ENCODE data around the gene C6orf132. TPM values are rescaled to one million over a fixed set of nuclear protein-coding genes. Genes with fewer than 3 reads are reported as not detected.

C6orf132 gene
- total and polyA plus RNA-seq, 2 experiments from 2014 or later: 22.2 to 40.9 TPM

- Histone ChIP-seq H3K4me1 (ENCODE audit: insufficient read depth) (peaks cover 21% of the 10 kb centered on the region), H2AFZ (no peak overlapping the region), H3K79me2 (replicated peaks; ENCODE audit: insufficient read depth) (no peaks in the 10 kb centered on the region), H3K4me2 (no peak overlapping the region), H4K20me1 (replicated peaks; ENCODE audit: insufficient read depth) (no peaks in the 10 kb centered on the region), H3K36me3 (ENCODE audit: insufficient read depth) (no peaks in the 10 kb centered on the region), H3K27me3 (ENCODE audit: insufficient read depth) (no peaks in the 10 kb centered on the region), H3K4me3 (no peak overlapping the region), H3K27ac (ENCODE audit: low read depth) (no peak overlapping the region), H3F3A (replicated peaks; ENCODE audit: low read depth) (peaks cover 12% of the 10 kb centered on the region), H3K9me2 (ENCODE audit: insufficient read depth) (no peaks in the 10 kb centered on the region)
- no peak for TF ChIP-seq ZNF331 (CRISPR knock-in tag; IDR thresholded peaks at IDR 0.05; ENCODE audit: low read depth)
- no peak for TF ChIP-seq JUNB (IDR thresholded peaks at IDR 0.05; ENCODE audit: unreplicated experiment)
- TF ChIP-seq CREB1 (CRISPR knock-in tag; IDR thresholded peaks at IDR 0.05; ENCODE audit: low read depth): no peak
- no peak for TF ChIP-seq STAT1 (IDR thresholded peaks at IDR 0.05; ENCODE audit: unreplicated experiment)
- TF ChIP-seq EZH2 (IDR thresholded peaks at IDR 0.05; ENCODE audit: low read depth, unreplicated experiment): no peak
- TF ChIP-seq, protein P1, sequence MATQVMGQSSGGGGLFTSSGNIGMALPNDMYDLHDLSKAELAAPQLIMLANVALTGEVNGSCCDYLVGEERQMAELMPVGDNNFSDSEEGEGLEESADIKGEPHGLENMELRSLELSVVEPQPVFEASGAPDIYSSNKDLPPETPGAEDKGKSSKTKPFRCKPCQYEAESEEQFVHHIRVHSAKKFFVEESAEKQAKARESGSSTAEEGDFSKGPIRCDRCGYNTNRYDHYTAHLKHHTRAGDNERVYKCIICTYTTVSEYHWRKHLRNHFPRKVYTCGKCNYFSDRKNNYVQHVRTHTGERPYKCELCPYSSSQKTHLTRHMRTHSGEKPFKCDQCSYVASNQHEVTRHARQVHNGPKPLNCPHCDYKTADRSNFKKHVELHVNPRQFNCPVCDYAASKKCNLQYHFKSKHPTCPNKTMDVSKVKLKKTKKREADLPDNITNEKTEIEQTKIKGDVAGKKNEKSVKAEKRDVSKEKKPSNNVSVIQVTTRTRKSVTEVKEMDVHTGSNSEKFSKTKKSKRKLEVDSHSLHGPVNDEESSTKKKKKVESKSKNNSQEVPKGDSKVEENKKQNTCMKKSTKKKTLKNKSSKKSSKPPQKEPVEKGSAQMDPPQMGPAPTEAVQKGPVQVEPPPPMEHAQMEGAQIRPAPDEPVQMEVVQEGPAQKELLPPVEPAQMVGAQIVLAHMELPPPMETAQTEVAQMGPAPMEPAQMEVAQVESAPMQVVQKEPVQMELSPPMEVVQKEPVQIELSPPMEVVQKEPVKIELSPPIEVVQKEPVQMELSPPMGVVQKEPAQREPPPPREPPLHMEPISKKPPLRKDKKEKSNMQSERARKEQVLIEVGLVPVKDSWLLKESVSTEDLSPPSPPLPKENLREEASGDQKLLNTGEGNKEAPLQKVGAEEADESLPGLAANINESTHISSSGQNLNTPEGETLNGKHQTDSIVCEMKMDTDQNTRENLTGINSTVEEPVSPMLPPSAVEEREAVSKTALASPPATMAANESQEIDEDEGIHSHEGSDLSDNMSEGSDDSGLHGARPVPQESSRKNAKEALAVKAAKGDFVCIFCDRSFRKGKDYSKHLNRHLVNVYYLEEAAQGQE (IDR thresholded peaks at IDR 0.05; ENCODE audit: unreplicated experiment): no peak
- no peak for TF ChIP-seq EZH2phosphoT487 (IDR thresholded peaks at IDR 0.05; ENCODE audit: unreplicated experiment)
- TF ChIP-seq, protein P2, sequence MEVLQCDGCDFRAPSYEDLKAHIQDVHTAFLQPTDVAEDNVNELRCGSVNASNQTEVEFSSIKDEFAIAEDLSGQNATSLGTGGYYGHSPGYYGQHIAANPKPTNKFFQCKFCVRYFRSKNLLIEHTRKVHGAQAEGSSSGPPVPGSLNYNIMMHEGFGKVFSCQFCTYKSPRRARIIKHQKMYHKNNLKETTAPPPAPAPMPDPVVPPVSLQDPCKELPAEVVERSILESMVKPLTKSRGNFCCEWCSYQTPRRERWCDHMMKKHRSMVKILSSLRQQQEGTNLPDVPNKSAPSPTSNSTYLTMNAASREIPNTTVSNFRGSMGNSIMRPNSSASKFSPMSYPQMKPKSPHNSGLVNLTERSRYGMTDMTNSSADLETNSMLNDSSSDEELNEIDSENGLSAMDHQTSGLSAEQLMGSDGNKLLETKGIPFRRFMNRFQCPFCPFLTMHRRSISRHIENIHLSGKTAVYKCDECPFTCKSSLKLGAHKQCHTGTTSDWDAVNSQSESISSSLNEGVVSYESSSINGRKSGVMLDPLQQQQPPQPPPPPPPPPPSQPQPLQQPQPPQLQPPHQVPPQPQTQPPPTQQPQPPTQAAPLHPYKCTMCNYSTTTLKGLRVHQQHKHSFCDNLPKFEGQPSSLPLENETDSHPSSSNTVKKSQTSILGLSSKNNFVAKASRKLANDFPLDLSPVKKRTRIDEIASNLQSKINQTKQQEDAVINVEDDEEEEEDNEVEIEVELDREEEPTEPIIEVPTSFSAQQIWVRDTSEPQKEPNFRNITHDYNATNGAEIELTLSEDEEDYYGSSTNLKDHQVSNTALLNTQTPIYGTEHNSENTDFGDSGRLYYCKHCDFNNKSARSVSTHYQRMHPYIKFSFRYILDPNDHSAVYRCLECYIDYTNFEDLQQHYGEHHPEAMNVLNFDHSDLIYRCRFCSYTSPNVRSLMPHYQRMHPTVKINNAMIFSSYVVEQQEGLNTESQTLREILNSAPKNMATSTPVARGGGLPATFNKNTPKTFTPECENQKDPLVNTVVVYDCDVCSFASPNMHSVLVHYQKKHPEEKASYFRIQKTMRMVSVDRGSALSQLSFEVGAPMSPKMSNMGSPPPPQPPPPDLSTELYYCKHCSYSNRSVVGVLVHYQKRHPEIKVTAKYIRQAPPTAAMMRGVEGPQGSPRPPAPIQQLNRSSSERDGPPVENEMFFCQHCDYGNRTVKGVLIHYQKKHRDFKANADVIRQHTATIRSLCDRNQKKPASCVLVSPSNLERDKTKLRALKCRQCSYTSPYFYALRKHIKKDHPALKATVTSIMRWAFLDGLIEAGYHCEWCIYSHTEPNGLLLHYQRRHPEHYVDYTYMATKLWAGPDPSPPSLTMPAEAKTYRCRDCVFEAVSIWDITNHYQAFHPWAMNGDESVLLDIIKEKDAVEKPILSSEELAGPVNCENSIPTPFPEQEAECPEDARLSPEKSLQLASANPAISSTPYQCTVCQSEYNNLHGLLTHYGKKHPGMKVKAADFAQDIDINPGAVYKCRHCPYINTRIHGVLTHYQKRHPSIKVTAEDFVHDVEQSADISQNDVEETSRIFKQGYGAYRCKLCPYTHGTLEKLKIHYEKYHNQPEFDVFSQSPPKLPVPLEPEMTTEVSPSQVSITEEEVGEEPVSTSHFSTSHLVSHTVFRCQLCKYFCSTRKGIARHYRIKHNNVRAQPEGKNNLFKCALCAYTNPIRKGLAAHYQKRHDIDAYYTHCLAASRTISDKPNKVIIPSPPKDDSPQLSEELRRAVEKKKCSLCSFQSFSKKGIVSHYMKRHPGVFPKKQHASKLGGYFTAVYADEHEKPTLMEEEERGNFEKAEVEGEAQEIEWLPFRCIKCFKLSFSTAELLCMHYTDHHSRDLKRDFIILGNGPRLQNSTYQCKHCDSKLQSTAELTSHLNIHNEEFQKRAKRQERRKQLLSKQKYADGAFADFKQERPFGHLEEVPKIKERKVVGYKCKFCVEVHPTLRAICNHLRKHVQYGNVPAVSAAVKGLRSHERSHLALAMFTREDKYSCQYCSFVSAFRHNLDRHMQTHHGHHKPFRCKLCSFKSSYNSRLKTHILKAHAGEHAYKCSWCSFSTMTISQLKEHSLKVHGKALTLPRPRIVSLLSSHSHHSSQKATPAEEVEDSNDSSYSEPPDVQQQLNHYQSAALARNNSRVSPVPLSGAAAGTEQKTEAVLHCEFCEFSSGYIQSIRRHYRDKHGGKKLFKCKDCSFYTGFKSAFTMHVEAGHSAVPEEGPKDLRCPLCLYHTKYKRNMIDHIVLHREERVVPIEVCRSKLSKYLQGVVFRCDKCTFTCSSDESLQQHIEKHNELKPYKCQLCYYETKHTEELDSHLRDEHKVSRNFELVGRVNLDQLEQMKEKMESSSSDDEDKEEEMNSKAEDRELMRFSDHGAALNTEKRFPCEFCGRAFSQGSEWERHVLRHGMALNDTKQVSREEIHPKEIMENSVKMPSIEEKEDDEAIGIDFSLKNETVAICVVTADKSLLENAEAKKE (CRISPR knock-in tag; IDR thresholded peaks at IDR 0.05): no peak
- TF ChIP-seq, protein P3, sequence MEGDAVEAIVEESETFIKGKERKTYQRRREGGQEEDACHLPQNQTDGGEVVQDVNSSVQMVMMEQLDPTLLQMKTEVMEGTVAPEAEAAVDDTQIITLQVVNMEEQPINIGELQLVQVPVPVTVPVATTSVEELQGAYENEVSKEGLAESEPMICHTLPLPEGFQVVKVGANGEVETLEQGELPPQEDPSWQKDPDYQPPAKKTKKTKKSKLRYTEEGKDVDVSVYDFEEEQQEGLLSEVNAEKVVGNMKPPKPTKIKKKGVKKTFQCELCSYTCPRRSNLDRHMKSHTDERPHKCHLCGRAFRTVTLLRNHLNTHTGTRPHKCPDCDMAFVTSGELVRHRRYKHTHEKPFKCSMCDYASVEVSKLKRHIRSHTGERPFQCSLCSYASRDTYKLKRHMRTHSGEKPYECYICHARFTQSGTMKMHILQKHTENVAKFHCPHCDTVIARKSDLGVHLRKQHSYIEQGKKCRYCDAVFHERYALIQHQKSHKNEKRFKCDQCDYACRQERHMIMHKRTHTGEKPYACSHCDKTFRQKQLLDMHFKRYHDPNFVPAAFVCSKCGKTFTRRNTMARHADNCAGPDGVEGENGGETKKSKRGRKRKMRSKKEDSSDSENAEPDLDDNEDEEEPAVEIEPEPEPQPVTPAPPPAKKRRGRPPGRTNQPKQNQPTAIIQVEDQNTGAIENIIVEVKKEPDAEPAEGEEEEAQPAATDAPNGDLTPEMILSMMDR (conservative IDR thresholded peaks at IDR 0.05; ENCODE audit: low read depth in 2 of 2): no peak
- TF ChIP-seq POLR2AphosphoS5 (IDR thresholded peaks at IDR 0.05; ENCODE audit: low read depth): no peak
- no peak for TF ChIP-seq ZNF114 (CRISPR knock-in tag; IDR thresholded peaks at IDR 0.05)
- TF ChIP-seq, protein P4, sequence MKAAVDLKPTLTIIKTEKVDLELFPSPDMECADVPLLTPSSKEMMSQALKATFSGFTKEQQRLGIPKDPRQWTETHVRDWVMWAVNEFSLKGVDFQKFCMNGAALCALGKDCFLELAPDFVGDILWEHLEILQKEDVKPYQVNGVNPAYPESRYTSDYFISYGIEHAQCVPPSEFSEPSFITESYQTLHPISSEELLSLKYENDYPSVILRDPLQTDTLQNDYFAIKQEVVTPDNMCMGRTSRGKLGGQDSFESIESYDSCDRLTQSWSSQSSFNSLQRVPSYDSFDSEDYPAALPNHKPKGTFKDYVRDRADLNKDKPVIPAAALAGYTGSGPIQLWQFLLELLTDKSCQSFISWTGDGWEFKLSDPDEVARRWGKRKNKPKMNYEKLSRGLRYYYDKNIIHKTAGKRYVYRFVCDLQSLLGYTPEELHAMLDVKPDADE (IDR thresholded peaks at IDR 0.05): no peak
- no peak for TF ChIP-seq NANOG (IDR thresholded peaks at IDR 0.05; ENCODE audit: borderline replicate concordance)
- ATAC-seq (no peak), DNase-seq (ENCODE audit: low spot score) (no peak)
- H3K4me3 Mint-ChIP-seq: no peak overlapping the region; the same call in 2 of the 3 replicates
- no peak overlapping the region; the same call in 1 of the 2 replicates for H3K27ac Mint-ChIP-seq
- H3K4me1 Mint-ChIP-seq: peaks cover 50% of the 10 kb centered on the region
- H3K27me3 Mint-ChIP-seq (ENCODE audit: insufficient read depth, low read depth, poor library complexity): peaks cover 16% of the 10 kb centered on the region
- H3K9me3 Mint-ChIP-seq: no peaks in the 10 kb centered on the region
- no peaks in the 10 kb centered on the region for H3K36me3 Mint-ChIP-seq (ENCODE audit: low read depth)
Measured at GRCh38 chr6:42182101-42182500, 39.7 kb upstream of the C6orf132 start.
